H1 (cell line): Measurements from ENCODE around the gene MAPK14. TPM values are rescaled to one million over a fixed set of nuclear protein-coding genes. Genes with fewer than 3 reads are reported as not detected.

ENCODE experiments used
- CTCF ChIA-PET: fragments of 300-600 bp; sonication (Branson Sonifier 250); formaldehyde crosslinking; loops from one replicate; lab custom pipeline; 2021; ENCODE audit not compliant: partially characterized antibody; lab: Charles Lee
- POLR2A ChIA-PET: fragments of 300-600 bp; sonication (Branson Sonifier 250); formaldehyde crosslinking; loops from one replicate; lab custom pipeline; 2021; ENCODE audit warnings: inconsistent platforms; ENCODE audit not compliant: partially characterized antibody; lab: Charles Lee
- DNase-seq, 2 experiments: peaks; one replicate each; pipeline versions ENCODE4 v3.0.0 to v3.0.0-alpha.2; 2010 to 2022; ENCODE audit warnings: low spot score in 2 of 2, low read depth in 1 of 2, mixed read lengths in 1 of 2
- FAIRE-seq: peaks from 2 replicates; lab custom pipeline; 2011; peaks lifted over from hg19 to GRCh38; lab: Jason Lieb, UNC
- H2AFZ ChIP-seq: 2 replicates; pipeline ENCODE4 v1.8.1; 2012; ENCODE audit warnings: low read length, inconsistent platforms
- H2AK5ac ChIP-seq: 2 replicates; pipeline ENCODE4 v1.6.1; 2013; ENCODE audit warnings: low read depth, low read length
- H2BK120ac ChIP-seq: replicated peaks from 2 replicates; pipeline ENCODE3; 2013; ENCODE audit warnings: low read depth, low read length, inconsistent platforms
- H2BK12ac ChIP-seq: 2 replicates; pipeline ENCODE4 v1.6.1; 2013; ENCODE audit warnings: low read depth, low read length
- H2BK15ac ChIP-seq: 2 replicates; pipeline ENCODE4 v1.6.1; 2013; ENCODE audit warnings: low read length
- H2BK20ac ChIP-seq: 2 replicates; pipeline ENCODE4 v1.6.1; 2013; ENCODE audit warnings: low read length
- H2BK5ac ChIP-seq: 2 replicates; pipeline ENCODE4 v1.6.1; 2013; ENCODE audit warnings: low read depth, low read length
- H3K14ac ChIP-seq: 2 replicates; pipeline ENCODE4 v1.6.1; 2013; ENCODE audit warnings: inconsistent platforms; ENCODE audit not compliant: insufficient read length
- H3K18ac ChIP-seq: 2 replicates; pipeline ENCODE4 v1.6.1; 2013; ENCODE audit warnings: low read length; ENCODE audit errors: extremely low read depth
- H3K23ac ChIP-seq: 2 replicates; pipeline ENCODE4 v1.6.1; 2013; ENCODE audit warnings: inconsistent platforms; ENCODE audit not compliant: insufficient read length
- H3K23me2 ChIP-seq: 2 replicates; pipeline ENCODE4 v1.6.1; 2013; ENCODE audit warnings: low read depth, low read length
- H3K27ac ChIP-seq: 2 replicates; pipeline ENCODE4 v1.6.1; 2011; ENCODE audit warnings: low read depth, low read length, inconsistent platforms
- H3K27me3 ChIP-seq, 4 experiments: replicated peaks in 1 of 4; 1 replicate in 1 of 4; 2 replicates in 3 of 4; pipeline versions ENCODE4 v1.6.1 to v1.8.1; 2011 to 2013; ENCODE audit warnings: low read length in 3 of 4, mild to moderate bottlenecking in 3 of 4, inconsistent platforms in 2 of 4, mixed read lengths in 2 of 4, moderate library complexity in 1 of 4; ENCODE audit not compliant: control insufficient read depth in 3 of 4, insufficient read depth in 3 of 4; ENCODE audit errors: extremely low read depth in 1 of 4
- H3K36me3 ChIP-seq, 4 experiments: 2 replicates each; pipeline versions ENCODE4 v1.6.1 to v1.8.1; 2011 to 2013; ENCODE audit warnings: mild to moderate bottlenecking in 4 of 4, low read length in 3 of 4, moderate library complexity in 2 of 4, control low read depth in 1 of 4, inconsistent platforms in 1 of 4; ENCODE audit not compliant: insufficient read depth in 4 of 4, control insufficient read depth in 2 of 4
- H3K4ac ChIP-seq: replicated peaks from 2 replicates; pipeline ENCODE3; 2013; ENCODE audit warnings: low read length, low read depth, mixed read lengths, inconsistent platforms; ENCODE audit not compliant: insufficient read length
- H3K4me1 ChIP-seq, 4 experiments: replicated peaks in 1 of 4; 1 replicate in 1 of 4; 2 replicates in 3 of 4; pipeline versions ENCODE4 v1.6.1 to v1.8.1; 2011 to 2013; ENCODE audit warnings: low read length in 3 of 4, inconsistent platforms in 2 of 4, mixed read lengths in 1 of 4; ENCODE audit not compliant: insufficient read depth in 4 of 4, control insufficient read depth in 3 of 4
- H3K4me2 ChIP-seq, 2 experiments: 2 replicates each; pipeline versions ENCODE4 v1.6.1 to v1.8.1; 2011 to 2013; ENCODE audit warnings: low read depth in 2 of 2, low read length in 2 of 2, control low read depth in 1 of 2, inconsistent platforms in 1 of 2, mild to moderate bottlenecking in 1 of 2; ENCODE audit not compliant: insufficient read depth in 1 of 2
- H3K4me3 ChIP-seq, 4 experiments: fragments of 200-600, 300-600 bp in 1 of 4; sonication (generic), shearing (Covaris generic), sonication (Bioruptor Twin) in 1 of 4; 2 replicates each; pipeline versions ENCODE4 v1.5.1 to v1.8.1; 2011 to 2016; ENCODE audit warnings: low read length in 4 of 4, low read depth in 3 of 4, control low read depth in 2 of 4, inconsistent platforms in 2 of 4, mild to moderate bottlenecking in 2 of 4, mixed read lengths in 1 of 4, moderate library complexity in 1 of 4; ENCODE audit not compliant: insufficient read depth in 2 of 4; ENCODE audit errors: extremely low read depth in 1 of 4
- H3K56ac ChIP-seq: replicated peaks from 2 replicates; pipeline ENCODE3; 2013; ENCODE audit warnings: low read depth, mild to moderate bottlenecking, mixed read lengths, low read length, inconsistent platforms; ENCODE audit not compliant: insufficient read length
- H3K79me1 ChIP-seq: 2 replicates; pipeline ENCODE4 v1.6.1; 2013; ENCODE audit warnings: low read depth, low read length, control low read depth
- H3K79me2 ChIP-seq, 2 experiments: 2 replicates each; pipeline versions ENCODE4 v1.6.1 to v1.8.1; 2012 to 2013; ENCODE audit warnings: low read length in 2 of 2, mild to moderate bottlenecking in 2 of 2, inconsistent platforms in 1 of 2; ENCODE audit not compliant: insufficient read depth in 2 of 2, control insufficient read depth in 1 of 2
- H3K9ac ChIP-seq, 4 experiments: replicated peaks in 1 of 4; 1 replicate in 1 of 4; 2 replicates in 3 of 4; pipeline versions ENCODE4 v1.6.1 to v1.8.1; 2011 to 2013; ENCODE audit warnings: low read depth in 3 of 4, low read length in 3 of 4, control low read depth in 2 of 4, mild to moderate bottlenecking in 2 of 4, moderate library complexity in 2 of 4, inconsistent platforms in 1 of 4; ENCODE audit errors: extremely low read depth in 1 of 4
- H3K9me3 ChIP-seq, 2 experiments: 2 replicates each; pipeline versions ENCODE4 v1.6.1 to v1.8.1; 2012 to 2013; ENCODE audit warnings: mild to moderate bottlenecking in 2 of 2, moderate library complexity in 2 of 2, control low read depth in 1 of 2, inconsistent platforms in 1 of 2, low read depth in 1 of 2, low read length in 1 of 2, mixed read lengths in 1 of 2; ENCODE audit not compliant: insufficient read depth in 2 of 2
- H4K20me1 ChIP-seq, 2 experiments: replicated peaks in 1 of 2; 2 replicates each; pipeline versions ENCODE3 to v1.8.1; 2011 to 2013; ENCODE audit warnings: inconsistent platforms in 2 of 2, low read length in 2 of 2, mild to moderate bottlenecking in 1 of 2; ENCODE audit not compliant: insufficient read depth in 2 of 2, control insufficient read depth in 1 of 2
- H4K5ac ChIP-seq: 2 replicates; pipeline ENCODE4 v1.6.1; 2013; ENCODE audit warnings: low read length, low read depth, mixed read lengths, inconsistent platforms; ENCODE audit not compliant: insufficient read length
- H4K8ac ChIP-seq: 2 replicates; pipeline ENCODE4 v1.8.0; 2013; ENCODE audit warnings: mild to moderate bottlenecking, moderate library complexity, low read length, inconsistent platforms; ENCODE audit not compliant: insufficient read depth; ENCODE audit errors: extremely low read depth
- H4K91ac ChIP-seq: replicated peaks from 2 replicates; pipeline ENCODE3; 2013; ENCODE audit warnings: low read length, mixed read lengths, inconsistent platforms; ENCODE audit not compliant: insufficient read length
- JUN ChIP-seq: IDR thresholded peaks from 2 replicates; pipeline ENCODE4 v1.6.1; 2011; ENCODE audit warnings: low read depth, mild to moderate bottlenecking, improper control_type of control experiment, low read length
- SP1 ChIP-seq: IDR thresholded peaks from 2 replicates; pipeline ENCODE4 v1.6.1; 2011; ENCODE audit warnings: low read depth, low read length
- TCF12 ChIP-seq: IDR thresholded peaks from 2 replicates; pipeline ENCODE4 v1.6.1; 2011; ENCODE audit warnings: low read depth, mild to moderate bottlenecking, low read length
- USF2 ChIP-seq: IDR thresholded peaks from 2 replicates; pipeline ENCODE4 v1.6.1; 2011; ENCODE audit warnings: low read length, improper control_type of control experiment
- WGBS, 2 experiments: shearing (Covaris generic) in 1 of 2; methylation state at CpG; one replicate each; pipeline versions ENCODE4 v1.1.6 to v1.1.7; 2013 to 2015; ENCODE audit warnings: low lambda C conversion rate in 2 of 2, mixed read lengths in 2 of 2, inconsistent platforms in 1 of 2, low coverage in 1 of 2, missing lambda C conversion rate in 1 of 2; ENCODE audit not compliant: insufficient replicate concordance in 2 of 2, insufficient coverage in 1 of 2, insufficient read length in 1 of 2; ENCODE audit errors: extremely low coverage in 1 of 2, missing lambda C conversion rate in 1 of 2; 5-methylcytosine and 5-hydroxymethylcytosine counted together
- polyA plus RNA-seq, 7 experiments: library from polyadenylated mRNA; depleted of rRNA in 3 of 7; stranded (reverse) in 5 of 7; unstranded in 2 of 7; fragments of >200 nt in 5 of 7; fragments of 200-250 nt in 2 of 7; gene quantifications; 1 replicate in 5 of 7; 2 replicates in 1 of 7; 4 replicates in 1 of 7; pipeline versions ENCODE4 v1.2.1 to v1.2.3, GENCODE V29; 2011 to 2013; ENCODE audit warnings: missing spikeins in 2 of 7, mixed read lengths in 2 of 7
- total RNA-seq: library from RNA; stranded (reverse); fragmentation: NEBNext Ultra II Directional; extraction: Animal tissue kit (Norgen Biotek cat#: 25700); gene quantifications from 2 replicates; pipeline ENCODE4 v1.2.1, GENCODE V29; 2021

The MAPK14 gene
- total and polyA plus RNA-seq, 2 of the 8 experiments (the other 6 are each of a cell fraction or from before 2014, with no cell fraction given), result 18.1 to 39.3 TPM

GRCh38 chr6:36032261-36032660 lies 4.7 kb downstream of the MAPK14 start:
- 82% methylated on average over 1 of the region's 1 CpG; no CpG with 5 or more reads in 1 of the 2 experiments for whole genome bisulfite sequencing, 2 experiments
- H3K9me3 ChIP-seq, result no peaks in the 10 kb centered on the region
- H2BK5ac ChIP-seq, result no peak overlapping the region
- no peak overlapping the region for H4K8ac ChIP-seq
- H3K79me1 ChIP-seq, result peaks cover 7% of the 10 kb centered on the region
- POLR2A ChIA-PET, result interaction anchor here (0.7 kb wide), 1 partner anchor 430 kb away, joined by 3 read pairs; no protein-coding TSS in a partner anchor
- H2BK20ac ChIP-seq, result no peak overlapping the region
- no peak overlapping the region for H3K4me2 ChIP-seq
- no peaks in the 10 kb centered on the region; a peak in 1 of 7 replicates for H3K4me1 ChIP-seq
- no peak overlapping the region for H3K18ac ChIP-seq
- H2AFZ ChIP-seq, result no peak overlapping the region
- no peak overlapping the region for H4K5ac ChIP-seq
- no peak overlapping the region for H2AK5ac ChIP-seq
- TF ChIP-seq USF2, result no peak
- TF ChIP-seq TCF12, result no peak
- no peak for TF ChIP-seq SP1
- no peak for TF ChIP-seq JUN
- DNase-seq, result no peak
- no peak overlapping the region for H2BK120ac ChIP-seq
- no peaks in the 10 kb centered on the region for H3K36me3 ChIP-seq
- CTCF ChIA-PET, result no interaction called here
- peaks cover 4 to 7% of the 10 kb centered on the region in 2 experiments for H4K20me1 ChIP-seq
- H3K27me3 ChIP-seq, result no peaks in the 10 kb centered on the region
- FAIRE-seq, result no peak
- H3K14ac ChIP-seq, result no peak overlapping the region
- no peak overlapping the region for H3K9ac ChIP-seq
- H3K79me2 ChIP-seq, result peaks cover 3 to 86% of the 10 kb centered on the region in 2 experiments; a peak in 3 of 4 replicates
- H2BK15ac ChIP-seq, result no peak overlapping the region
- no peak overlapping the region for H3K27ac ChIP-seq
- H3K4me3 ChIP-seq, result no peak overlapping the region
- H3K23me2 ChIP-seq, result peaks cover 4% of the 10 kb centered on the region
- no peak overlapping the region for H2BK12ac ChIP-seq
- no peak overlapping the region for H3K4ac ChIP-seq
- H4K91ac ChIP-seq, result no peak overlapping the region
- no peak overlapping the region for H3K56ac ChIP-seq
- H3K23ac ChIP-seq, result no peak overlapping the region
